ENCODE results near the gene ATF5. TPM values are rescaled to one million over a fixed set of nuclear protein-coding genes. Genes with fewer than 3 reads are reported as not detected.
A peak's percentile ranks its signal among the peaks of the same experiment; 100 is the strongest.

ATF5 gene
- total RNA-seq, 2 experiments from 2014 or later, result 265 to 527 TPM

GRCh38 chr19:49904136-49904535, 24.9 kb upstream of the ATF5 start:
- no peaks in the 10 kb centered on the region for H3K79me2 ChIP-seq (ENCODE audit: insufficient read depth, low read depth, low read length)
- no peaks in the 10 kb centered on the region for H3K9me2 ChIP-seq (ENCODE audit: insufficient read depth, low read length)
- DNase-seq (ENCODE audit: low spot score), result no peak
- H3K36me3 ChIP-seq (ENCODE audit: insufficient read depth, low read length), result peaks cover 36% of the 10 kb centered on the region
- intact Hi-C loops (cut with micrococcal nuclease; ENCODE audit: unreplicated experiment), result no loop called here
- TF ChIP-seq, protein P1, sequence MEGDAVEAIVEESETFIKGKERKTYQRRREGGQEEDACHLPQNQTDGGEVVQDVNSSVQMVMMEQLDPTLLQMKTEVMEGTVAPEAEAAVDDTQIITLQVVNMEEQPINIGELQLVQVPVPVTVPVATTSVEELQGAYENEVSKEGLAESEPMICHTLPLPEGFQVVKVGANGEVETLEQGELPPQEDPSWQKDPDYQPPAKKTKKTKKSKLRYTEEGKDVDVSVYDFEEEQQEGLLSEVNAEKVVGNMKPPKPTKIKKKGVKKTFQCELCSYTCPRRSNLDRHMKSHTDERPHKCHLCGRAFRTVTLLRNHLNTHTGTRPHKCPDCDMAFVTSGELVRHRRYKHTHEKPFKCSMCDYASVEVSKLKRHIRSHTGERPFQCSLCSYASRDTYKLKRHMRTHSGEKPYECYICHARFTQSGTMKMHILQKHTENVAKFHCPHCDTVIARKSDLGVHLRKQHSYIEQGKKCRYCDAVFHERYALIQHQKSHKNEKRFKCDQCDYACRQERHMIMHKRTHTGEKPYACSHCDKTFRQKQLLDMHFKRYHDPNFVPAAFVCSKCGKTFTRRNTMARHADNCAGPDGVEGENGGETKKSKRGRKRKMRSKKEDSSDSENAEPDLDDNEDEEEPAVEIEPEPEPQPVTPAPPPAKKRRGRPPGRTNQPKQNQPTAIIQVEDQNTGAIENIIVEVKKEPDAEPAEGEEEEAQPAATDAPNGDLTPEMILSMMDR (conservative IDR thresholded peaks at IDR 0.05; ENCODE audit: low read length), result no peak
- no peak for TF ChIP-seq EZH2phosphoT487 (IDR thresholded peaks at IDR 0.05; ENCODE audit: borderline replicate concordance, low read depth, low read length)
- no peak overlapping the region for H3K4me3 ChIP-seq (ENCODE audit: low read depth, low read length, poor library complexity, severe bottlenecking)
- 0 out of 2 replicates have a peak, but pooled peaks cover 4% of the 10 kb centered on the region for H4K20me1 ChIP-seq (ENCODE audit: insufficient read depth, low read length)
- H3K4me1 ChIP-seq (ENCODE audit: insufficient read depth, low read length, poor library complexity, severe bottlenecking), result peaks cover 45% of the 10 kb centered on the region
- no TSS peak for BruUV-seq (replicated peaks)
- H3K9me3 ChIP-seq (ENCODE audit: low read length), result no peaks in the 10 kb centered on the region
- CTCF ChIA-PET (ENCODE audit: unreplicated experiment), result no interaction called here
- no peak overlapping the region for H3K27ac ChIP-seq (ENCODE audit: low read depth, low read length, poor library complexity, severe bottlenecking)
- no peak overlapping the region for H3K4me2 ChIP-seq (ENCODE audit: low read length)
- POLR2A ChIA-PET, result no interaction called here
- no peak overlapping the region for H2AFZ ChIP-seq (ENCODE audit: low read length)

DNA sequence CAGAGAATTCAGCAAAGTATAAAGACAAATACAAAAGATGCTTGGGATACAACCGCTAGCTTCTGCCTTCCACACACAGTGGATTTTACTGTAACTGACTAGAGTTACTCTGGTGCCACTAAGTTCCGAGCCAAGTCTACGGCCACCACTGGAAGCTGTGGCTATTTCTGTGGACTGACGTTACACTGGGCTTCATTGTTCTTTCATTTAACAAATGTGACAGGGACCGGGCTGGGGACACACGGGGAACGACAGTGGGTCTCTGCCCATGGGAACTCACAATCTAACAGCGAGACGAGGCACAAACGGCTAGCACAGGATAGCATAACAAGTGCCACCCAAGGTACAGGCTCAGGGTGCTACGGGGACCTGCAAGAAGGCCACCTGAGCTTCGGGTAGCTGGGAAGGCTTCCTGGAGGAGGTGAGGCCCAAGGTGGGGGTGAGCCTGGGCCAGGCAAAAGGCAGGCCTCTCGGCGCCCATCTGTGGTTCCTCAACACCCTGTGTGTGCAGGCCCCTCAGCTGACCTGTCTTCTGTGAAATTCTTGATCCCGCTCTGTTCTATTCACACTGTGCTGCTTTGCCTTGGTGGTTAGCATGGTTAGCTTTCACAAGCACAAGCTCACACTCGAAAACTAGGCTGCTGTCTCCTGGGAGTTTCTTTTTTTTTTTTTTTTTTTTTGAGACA, 22.0 kb upstream of the ATF5 start:
- Histone ChIP-seq H2AFZ (ENCODE audit: low read length) (no peak overlapping the region), H3K4me1 (ENCODE audit: insufficient read depth, low read length, poor library complexity, severe bottlenecking) (peaks cover 51% of the 10 kb centered on the region), H3K4me2 (ENCODE audit: low read length) (peak overlapping the region; percentile 9; the same call in 1 of the 2 replicates), H3K36me3 (ENCODE audit: insufficient read depth, low read length) (peaks cover 63% of the 10 kb centered on the region), H3K9me2 (ENCODE audit: insufficient read depth, low read length) (no peaks in the 10 kb centered on the region), H3K27ac (ENCODE audit: low read depth, low read length, poor library complexity, severe bottlenecking) (peak overlapping the region; percentile 12), H3K79me2 (ENCODE audit: insufficient read depth, low read depth, low read length) (peaks cover 13% of the 10 kb centered on the region; the same call in 1 of the 2 replicates), H3K9me3 (ENCODE audit: low read length) (no peaks in the 10 kb centered on the region), H4K20me1 (ENCODE audit: insufficient read depth, low read length) (peaks cover 10% of the 10 kb centered on the region; the same call in 1 of the 2 replicates), H3K4me3 (ENCODE audit: low read depth, low read length, poor library complexity, severe bottlenecking) (no peak overlapping the region)
- POLR2A ChIA-PET, result interaction anchor here (1.3 kb wide), 1 partner anchor 23 kb away, joined by 3 read pairs; the partner anchor contains the start of gene NUP62
- BruUV-seq (replicated peaks), result TSS peak; percentile 78
- no peak for DNase-seq (ENCODE audit: low spot score)
- CTCF ChIA-PET (ENCODE audit: unreplicated experiment), result no interaction called here
- intact Hi-C loops (cut with micrococcal nuclease; ENCODE audit: unreplicated experiment), result no loop called here
- TF ChIP-seq, protein P1 (conservative IDR thresholded peaks at IDR 0.05; ENCODE audit: low read length), result no peak
- no peak for TF ChIP-seq EZH2phosphoT487 (IDR thresholded peaks at IDR 0.05; ENCODE audit: borderline replicate concordance, low read depth, low read length)
